Neutrophil (primary cell): ENCODE measurements around the gene CYP26B1.
"Not testable (repeated sequence)": the region's sequence is repeated elsewhere in the genome, so short reads cannot be mapped to it uniquely, and the experiment has no call there.

Source experiments
- H3K27ac ChIP-seq: fragments of 200-600 bp; sonication (generic); 2 replicates; pipeline ENCODE4 v1.5.1; 2016; ENCODE audit warnings: mild to moderate bottlenecking, moderate library complexity
- H3K27me3 ChIP-seq: fragments of 200-600 bp; sonication (generic); 2 replicates; pipeline ENCODE4 v1.6.0; 2016; ENCODE audit warnings: mild to moderate bottlenecking
- H3K36me3 ChIP-seq: fragments of 200-600 bp; sonication (generic); 2 replicates; pipeline ENCODE4 v1.5.1; 2017
- H3K4me1 ChIP-seq, 2 experiments: fragments of 200-600 bp in 1 of 2; sonication (generic) in 1 of 2; 1 replicate in 1 of 2; 2 replicates in 1 of 2; pipeline versions ENCODE4 v1.5.1 to v1.6.1; 2013 to 2016; ENCODE audit warnings: low read depth in 1 of 2, low read length in 1 of 2, mild to moderate bottlenecking in 1 of 2, moderate library complexity in 1 of 2; ENCODE audit not compliant: control insufficient read depth in 1 of 2, insufficient read depth in 1 of 2
- H3K4me3 ChIP-seq, 2 experiments: fragments of 200-600 bp in 1 of 2; sonication (generic) in 1 of 2; 1 replicate in 1 of 2; 2 replicates in 1 of 2; pipeline ENCODE4 v1.5.1; 2013 to 2016; ENCODE audit warnings: low read depth in 1 of 2, low read length in 1 of 2, mild to moderate bottlenecking in 1 of 2, moderate library complexity in 1 of 2
- H3K9me3 ChIP-seq: fragments of 200-600 bp; sonication (generic); 2 replicates; pipeline ENCODE4 v1.5.1; 2016
- TF ChIP-seq, protein P1 (sequence below): fragments of 200-600 bp; sonication (generic); IDR thresholded peaks from 2 replicates; pipeline ENCODE4 v1.5.1; 2016; ENCODE audit warnings: antibody characterized with exemption

CYP26B1 gene

DNA sequence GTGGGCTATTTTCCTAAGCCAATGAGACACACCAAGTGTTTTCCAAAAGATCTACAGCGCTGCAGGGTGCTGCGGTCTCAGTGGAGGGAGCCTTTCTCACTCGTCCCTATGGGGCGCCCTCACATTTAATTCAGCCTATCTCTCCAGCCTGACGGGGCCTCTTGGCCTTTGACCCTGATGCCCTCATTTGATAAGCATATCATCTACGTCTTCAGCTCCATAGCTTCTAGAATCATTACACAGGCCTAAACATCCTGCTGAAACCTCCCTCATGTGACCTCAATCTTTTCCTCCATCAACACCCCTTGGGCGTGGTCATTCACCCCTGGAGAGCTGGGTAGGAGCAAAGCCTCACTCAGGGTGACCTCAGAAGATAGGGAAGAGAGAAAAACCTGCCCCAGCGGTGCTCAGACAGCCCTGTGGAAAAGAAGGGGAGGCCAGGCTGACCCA lies 57.4 kb downstream of the CYP26B1 start:
- no peaks in the 10 kb centered on the region for H3K9me3 ChIP-seq
- TF ChIP-seq, protein P1, sequence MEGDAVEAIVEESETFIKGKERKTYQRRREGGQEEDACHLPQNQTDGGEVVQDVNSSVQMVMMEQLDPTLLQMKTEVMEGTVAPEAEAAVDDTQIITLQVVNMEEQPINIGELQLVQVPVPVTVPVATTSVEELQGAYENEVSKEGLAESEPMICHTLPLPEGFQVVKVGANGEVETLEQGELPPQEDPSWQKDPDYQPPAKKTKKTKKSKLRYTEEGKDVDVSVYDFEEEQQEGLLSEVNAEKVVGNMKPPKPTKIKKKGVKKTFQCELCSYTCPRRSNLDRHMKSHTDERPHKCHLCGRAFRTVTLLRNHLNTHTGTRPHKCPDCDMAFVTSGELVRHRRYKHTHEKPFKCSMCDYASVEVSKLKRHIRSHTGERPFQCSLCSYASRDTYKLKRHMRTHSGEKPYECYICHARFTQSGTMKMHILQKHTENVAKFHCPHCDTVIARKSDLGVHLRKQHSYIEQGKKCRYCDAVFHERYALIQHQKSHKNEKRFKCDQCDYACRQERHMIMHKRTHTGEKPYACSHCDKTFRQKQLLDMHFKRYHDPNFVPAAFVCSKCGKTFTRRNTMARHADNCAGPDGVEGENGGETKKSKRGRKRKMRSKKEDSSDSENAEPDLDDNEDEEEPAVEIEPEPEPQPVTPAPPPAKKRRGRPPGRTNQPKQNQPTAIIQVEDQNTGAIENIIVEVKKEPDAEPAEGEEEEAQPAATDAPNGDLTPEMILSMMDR = no peak
- no peaks in the 10 kb centered on the region for H3K27me3 ChIP-seq
- H3K4me3 ChIP-seq = no peak overlapping the region
- no peak overlapping the region for H3K27ac ChIP-seq
- no peaks in the 10 kb centered on the region for H3K4me1 ChIP-seq
- H3K36me3 ChIP-seq = no peaks in the 10 kb centered on the region

DNA sequence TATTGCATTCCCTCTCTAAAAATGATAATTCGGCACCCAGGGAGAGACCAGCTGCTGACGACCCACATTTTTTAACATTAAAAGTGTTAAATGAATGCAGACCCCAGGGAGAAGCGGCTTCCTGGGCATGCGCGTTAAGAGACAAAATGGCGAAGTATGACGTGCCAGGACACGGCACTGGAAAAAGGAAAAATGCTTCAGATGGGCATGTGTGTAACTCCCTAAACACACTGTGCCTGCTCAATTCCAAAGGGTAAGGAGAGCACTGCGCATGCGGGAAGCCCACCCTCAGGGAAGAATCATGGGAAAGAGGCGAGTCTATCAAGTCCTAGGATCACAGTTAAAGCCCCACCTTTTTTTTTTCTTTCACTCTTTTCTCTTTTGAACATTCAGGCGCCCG lies 58.1 kb downstream of the CYP26B1 start:
- H3K9me3 ChIP-seq = no peaks in the 10 kb centered on the region
- H3K4me3 ChIP-seq = no peak overlapping the region
- TF ChIP-seq, protein P1 = no peak
- H3K4me1 ChIP-seq = no peaks in the 10 kb centered on the region
- no peaks in the 10 kb centered on the region for H3K27me3 ChIP-seq
- no peaks in the 10 kb centered on the region for H3K36me3 ChIP-seq
- H3K27ac ChIP-seq = no peak overlapping the region

DNA sequence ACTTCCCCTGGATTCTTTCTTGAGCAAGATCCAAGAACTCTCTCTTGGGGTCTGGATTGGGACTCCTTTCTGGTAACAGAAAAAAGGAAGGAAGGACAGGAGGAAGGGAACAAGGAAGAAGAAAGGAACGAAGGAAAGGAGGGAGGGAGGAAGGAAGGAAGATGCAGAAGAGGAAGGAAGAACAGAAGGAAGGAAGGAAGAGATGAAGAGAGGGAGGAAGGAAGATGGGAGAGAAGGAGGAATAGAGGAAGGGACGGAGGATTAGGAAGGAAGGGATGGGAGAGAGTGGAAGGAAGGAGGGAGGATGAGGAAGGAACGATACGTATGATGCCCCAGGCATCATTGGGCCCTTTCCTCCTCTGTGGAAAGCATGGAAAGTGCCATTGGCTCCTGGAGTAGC lies 58.6 kb downstream of the CYP26B1 start:
- H3K36me3 ChIP-seq = no peaks in the 10 kb centered on the region
- TF ChIP-seq, protein P1 = no peak
- H3K27ac ChIP-seq = no peak overlapping the region
- H3K27me3 ChIP-seq = no peaks in the 10 kb centered on the region
- no peaks in the 10 kb centered on the region for H3K9me3 ChIP-seq
- H3K4me1 ChIP-seq = no peaks in the 10 kb centered on the region
- no peak overlapping the region for H3K4me3 ChIP-seq

DNA sequence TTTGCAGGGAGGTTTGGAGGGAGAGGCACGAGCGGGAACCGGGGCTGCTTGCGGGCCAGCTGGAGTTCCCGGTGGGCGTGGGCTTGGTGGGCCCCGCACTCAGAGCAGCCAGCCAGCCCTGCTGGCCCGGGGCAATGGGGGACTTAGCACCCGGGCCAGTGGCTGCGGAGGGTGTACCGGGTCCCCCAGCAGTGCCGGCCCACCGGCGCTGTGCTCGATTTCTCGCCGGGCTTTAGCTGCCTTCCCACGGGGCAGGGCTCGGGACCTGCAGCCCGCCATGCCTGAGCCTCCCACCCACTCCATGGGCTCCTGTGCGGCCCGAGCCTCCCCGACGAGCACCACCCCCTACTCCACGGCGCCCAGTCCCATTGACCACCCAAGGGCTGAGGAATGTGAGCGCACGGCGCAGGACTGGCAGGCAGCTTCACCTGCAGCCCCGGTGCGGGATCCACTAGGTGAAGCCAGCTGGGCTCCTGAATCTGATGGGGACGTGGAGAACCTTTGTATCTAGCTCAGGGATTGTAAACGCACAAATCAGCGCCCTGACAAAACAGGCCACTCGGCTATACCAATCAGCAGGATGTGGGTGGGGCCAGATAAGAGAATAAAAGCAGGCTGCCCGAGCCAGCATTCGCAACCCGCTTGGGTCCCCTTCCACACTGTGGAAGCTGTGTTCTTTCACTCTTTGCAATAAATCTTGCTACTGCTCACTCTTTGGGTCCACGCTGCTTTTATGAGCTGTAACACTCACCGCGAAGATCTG lies 60.6 kb downstream of the CYP26B1 start:
- H3K36me3 ChIP-seq, H3K4me3 ChIP-seq, H3K9me3 ChIP-seq, H3K27ac ChIP-seq, H3K4me1 ChIP-seq, H3K27me3 ChIP-seq: not testable (repeated sequence)

DNA sequence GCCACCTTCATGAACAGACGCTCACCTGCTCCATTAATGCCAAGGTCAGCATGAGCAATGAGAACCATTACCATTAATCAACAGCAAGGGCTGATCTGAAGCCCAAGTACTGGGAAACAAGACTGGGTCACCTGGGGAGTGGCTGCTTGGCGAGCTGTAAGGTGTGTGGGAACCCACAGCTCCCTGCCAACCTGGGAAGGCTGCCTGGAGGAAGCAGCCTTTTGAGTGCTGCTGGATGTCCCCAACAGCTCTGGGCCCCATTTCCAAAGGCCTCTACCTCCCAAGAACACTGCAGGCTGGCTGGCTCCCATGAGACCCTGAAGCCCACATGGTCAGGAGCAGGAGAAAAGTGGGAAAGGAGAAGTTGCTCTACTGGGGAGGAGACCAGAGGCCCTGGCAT lies 62.1 kb downstream of the CYP26B1 start:
- TF ChIP-seq, protein P1 = no peak
- H3K27me3 ChIP-seq = no peaks in the 10 kb centered on the region
- H3K36me3 ChIP-seq = no peaks in the 10 kb centered on the region
- no peak overlapping the region for H3K4me3 ChIP-seq
- no peak overlapping the region for H3K27ac ChIP-seq
- no peaks in the 10 kb centered on the region for H3K4me1 ChIP-seq
- H3K9me3 ChIP-seq = no peaks in the 10 kb centered on the region

DNA sequence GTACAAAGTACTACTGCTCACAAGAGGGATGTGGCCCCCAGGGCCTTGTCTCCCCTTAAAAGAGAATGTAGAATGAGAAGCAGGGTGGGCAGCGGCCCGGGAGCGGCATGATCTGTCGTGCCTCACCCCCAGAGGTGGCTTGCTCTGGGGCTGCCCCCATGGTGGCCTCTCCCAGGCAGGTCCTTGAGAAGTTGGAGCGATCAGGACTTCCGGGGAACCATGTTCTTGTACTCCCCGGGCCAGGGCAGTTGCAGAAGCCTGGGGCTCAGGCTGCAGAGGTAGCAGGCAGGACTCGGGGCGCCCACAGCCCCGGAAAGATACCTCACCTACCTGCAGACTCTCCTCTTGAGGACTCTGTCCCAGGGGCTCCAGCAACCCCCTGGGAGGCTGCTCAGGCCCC lies 62.6 kb downstream of the CYP26B1 start:
- Histone ChIP-seq H3K27ac (no peak overlapping the region), H3K27me3 (no peaks in the 10 kb centered on the region), H3K9me3 (no peaks in the 10 kb centered on the region), H3K36me3 (no peaks in the 10 kb centered on the region), H3K4me3 (no peak overlapping the region), H3K4me1 (no peaks in the 10 kb centered on the region)
- TF ChIP-seq, protein P1 = no peak
